Measurements from ENCODE around the gene ZNF436. TPM values are rescaled to one million over a fixed set of nuclear protein-coding genes. Genes with fewer than 3 reads are reported as not detected.

The ZNF436 gene
- total and polyA plus RNA-seq, 2 of the 13 experiments (the other 11 are each of a cell fraction or from before 2014, with no cell fraction given): 4.3 to 9.9 TPM

DNA sequence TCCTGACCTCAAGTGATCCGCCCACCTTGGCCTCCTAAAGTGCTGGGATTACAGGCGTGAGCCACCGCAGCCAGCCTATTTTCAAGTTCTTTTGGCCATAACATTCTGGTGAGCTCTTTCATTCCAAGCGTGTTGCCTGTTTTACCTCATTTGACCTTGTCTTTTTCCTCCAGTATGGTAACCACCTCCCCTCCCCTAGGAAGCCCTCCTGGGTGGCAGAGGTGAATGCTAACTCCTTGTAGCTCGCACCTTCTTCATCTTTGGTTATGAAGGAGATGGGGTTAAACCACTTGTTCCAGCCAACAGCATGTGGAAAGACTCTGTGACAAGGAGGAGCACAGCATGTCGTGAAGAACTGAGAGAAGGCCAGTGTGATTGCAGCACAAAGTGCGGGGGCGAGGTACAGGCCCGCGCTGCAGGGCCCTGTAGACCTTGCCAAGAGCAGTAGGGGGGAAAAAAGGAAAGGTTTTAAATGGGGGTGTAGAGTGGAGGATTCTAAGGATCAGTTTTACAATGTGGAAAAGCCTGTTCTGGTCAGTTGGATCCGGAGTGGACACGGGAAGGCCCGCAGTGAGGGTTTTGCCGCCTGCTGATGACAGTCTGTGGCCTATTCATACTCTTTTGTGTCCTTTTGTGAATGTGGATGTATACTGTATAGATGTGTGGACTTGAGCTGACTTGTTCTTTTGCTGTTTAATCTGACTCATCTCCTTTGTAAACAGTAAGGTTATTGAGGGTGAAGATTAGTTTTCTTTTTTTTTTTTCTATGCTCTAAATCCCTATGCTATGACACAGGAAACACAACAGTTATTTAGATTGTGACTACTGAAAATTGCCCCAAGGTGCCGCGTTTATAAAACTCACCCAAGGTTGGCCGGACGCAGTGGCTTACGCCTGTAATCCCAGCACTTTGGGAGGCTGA is 7.5 kb upstream of the ZNF436 start (continued):
- TF ChIP-seq LRRFIP1 (CRISPR knock-in tag; conservative IDR thresholded peaks at IDR 0.05) (no peak), TGIF2 (CRISPR knock-in tag; IDR thresholded peaks at IDR 0.05) (no peak), ZBTB49 (CRISPR knock-in tag; IDR thresholded peaks at IDR 0.05; ENCODE audit: borderline replicate concordance) (no peak), ZNF337 (CRISPR knock-in tag; IDR thresholded peaks at IDR 0.05; ENCODE audit: borderline replicate concordance, low read depth) (no peak), ZNF704 (CRISPR knock-in tag; IDR thresholded peaks at IDR 0.05; ENCODE audit: borderline replicate concordance) (no peak), MYPOP (CRISPR knock-in tag; IDR thresholded peaks at IDR 0.05) (no peak), THAP9 (CRISPR knock-in tag; IDR thresholded peaks at IDR 0.05; ENCODE audit: borderline replicate concordance) (no peak), TEAD3 (CRISPR knock-in tag; optimal IDR thresholded peaks at IDR 0.05; ENCODE audit: borderline replicate concordance) (peak; percentile 29), BHLHE40 (IDR thresholded peaks at IDR 0.05; ENCODE audit: low read length) (no peak)
- TF ChIP-seq, protein P1, sequence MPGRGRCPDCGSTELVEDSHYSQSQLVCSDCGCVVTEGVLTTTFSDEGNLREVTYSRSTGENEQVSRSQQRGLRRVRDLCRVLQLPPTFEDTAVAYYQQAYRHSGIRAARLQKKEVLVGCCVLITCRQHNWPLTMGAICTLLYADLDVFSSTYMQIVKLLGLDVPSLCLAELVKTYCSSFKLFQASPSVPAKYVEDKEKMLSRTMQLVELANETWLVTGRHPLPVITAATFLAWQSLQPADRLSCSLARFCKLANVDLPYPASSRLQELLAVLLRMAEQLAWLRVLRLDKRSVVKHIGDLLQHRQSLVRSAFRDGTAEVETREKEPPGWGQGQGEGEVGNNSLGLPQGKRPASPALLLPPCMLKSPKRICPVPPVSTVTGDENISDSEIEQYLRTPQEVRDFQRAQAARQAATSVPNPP (CRISPR knock-in tag; IDR thresholded peaks at IDR 0.05): no peak

All from HepG2 (cell line).